Panc1 (cell line): ENCODE measurements around the gene C22orf23. TPM values are rescaled to one million over a fixed set of nuclear protein-coding genes. Genes with fewer than 3 reads are reported as not detected.

Experiments
- ATAC-seq: fragments of 200-7000 bp; cut with Tn5 transposase; 2 replicates; pipeline ENCODE4 v1.9.1; 2020; ENCODE audit warnings: mild to moderate bottlenecking, moderate library complexity
- BruUV-seq: library from RNA; stranded (reverse); fragments of 400-500 nt; replicated peaks from 2 replicates; lab custom pipeline; 2021; lab: Mats Ljungman, UMichigan
- CTCF ChIA-PET: fragments of 300-600 bp; sonication (Branson Sonifier 250); formaldehyde crosslinking; loops from one replicate; lab custom pipeline; 2022; ENCODE audit warnings: antibody characterized with exemption; lab: Charles Lee
- POLR2A ChIA-PET: fragments of 300-600 bp; sonication (Branson Sonifier 250); formaldehyde crosslinking; loops from one replicate; lab custom pipeline; 2022; ENCODE audit warnings: antibody characterized with exemption; lab: Charles Lee
- DNase-seq: peaks from one replicate; pipeline ENCODE4 v3.0.0-alpha.2; 2010; ENCODE audit warnings: low read depth, low spot score
- H3K27ac ChIP-seq: 2 replicates; pipeline ENCODE4 v1.5.1; 2011; ENCODE audit warnings: mild to moderate bottlenecking, low read length, inconsistent platforms
- H3K27me3 ChIP-seq: fragments of 200-500 bp; sonication (Bioruptor generic); 2 replicates; pipeline ENCODE4 v1.6.0; 2014; ENCODE audit warnings: low read length, inconsistent platforms; ENCODE audit not compliant: control insufficient read depth, insufficient read depth
- H3K36me3 ChIP-seq: fragments of 200-500 bp; sonication (Bioruptor generic); 2 replicates; pipeline ENCODE4 v1.5.1; 2014; ENCODE audit warnings: inconsistent platforms, mild to moderate bottlenecking, low read length, moderate library complexity; ENCODE audit not compliant: control insufficient read depth, insufficient read depth
- H3K4me1 ChIP-seq: 2 replicates; pipeline ENCODE4 v1.5.1; 2011; ENCODE audit warnings: inconsistent platforms, mild to moderate bottlenecking, low read length, moderate library complexity; ENCODE audit not compliant: control insufficient read depth, insufficient read depth
- H3K4me3 ChIP-seq, 2 experiments: 2 replicates each; pipeline ENCODE4 v1.5.1; 2011 to 2012; ENCODE audit warnings: low read depth in 2 of 2, low read length in 2 of 2, mild to moderate bottlenecking in 2 of 2, inconsistent platforms in 1 of 2, moderate library complexity in 1 of 2
- H3K9me3 ChIP-seq: fragments of 200-500 bp; sonication (Bioruptor generic); 2 replicates; pipeline ENCODE4 v1.5.1; 2014; ENCODE audit warnings: low read depth, mild to moderate bottlenecking, inconsistent platforms, low read length, moderate library complexity; ENCODE audit not compliant: control insufficient read depth, insufficient read depth
- POLR2AphosphoS5 ChIP-seq: IDR thresholded peaks from 2 replicates; pipeline ENCODE4 v1.6.1; 2012; ENCODE audit warnings: mild to moderate bottlenecking, low read depth, low read length, moderate library complexity
- SIN3A ChIP-seq: IDR thresholded peaks from 2 replicates; pipeline ENCODE4 v1.6.1; 2012; ENCODE audit warnings: low read depth, mild to moderate bottlenecking, low read length, moderate library complexity, borderline replicate concordance; ENCODE audit not compliant: insufficient read depth
- TCF7L2 ChIP-seq: IDR thresholded peaks from 2 replicates; pipeline ENCODE4 v1.6.1; 2011; ENCODE audit warnings: mild to moderate bottlenecking, low read depth, low read length, inconsistent platforms
- in situ Hi-C: cut with HindIII; loops from 2 replicates; pipeline ENCODE4 v1.10.0; 2016; ENCODE audit warnings: low sequenced_read_pairs, low pct_unique_long_range_greater_than_20kb
- intact Hi-C: fragments of 100-400 bp; cut with micrococcal nuclease; formaldehyde crosslinking; loops from one replicate; pipeline ENCODE4 v1.10.0; 2022; ENCODE audit not compliant: unreplicated experiment
- total RNA-seq: library from RNA; stranded (reverse); gene quantifications from one replicate; pipeline ENCODE4 v1.2.1, GENCODE V29; 2021; ENCODE audit not compliant: unreplicated experiment
- TF ChIP-seq, protein P1 (sequence below), 2 experiments: IDR thresholded peaks; 2 replicates each; pipeline ENCODE4 v1.6.1; 2011 to 2012; ENCODE audit warnings: low read depth in 2 of 2, control low read depth in 1 of 2, low read length in 1 of 2, mild to moderate bottlenecking in 1 of 2, moderate library complexity in 1 of 2; ENCODE audit not compliant: insufficient read depth in 1 of 2
- TF ChIP-seq, protein P2 (sequence below): fragments of 450-650 bp; IDR thresholded peaks from 2 replicates; pipeline ENCODE4 v1.5.1; 2017; ENCODE audit warnings: mild to moderate bottlenecking

The C22orf23 gene
- total RNA-seq, 1 experiment from 2014 or later = 0.49 TPM

DNA sequence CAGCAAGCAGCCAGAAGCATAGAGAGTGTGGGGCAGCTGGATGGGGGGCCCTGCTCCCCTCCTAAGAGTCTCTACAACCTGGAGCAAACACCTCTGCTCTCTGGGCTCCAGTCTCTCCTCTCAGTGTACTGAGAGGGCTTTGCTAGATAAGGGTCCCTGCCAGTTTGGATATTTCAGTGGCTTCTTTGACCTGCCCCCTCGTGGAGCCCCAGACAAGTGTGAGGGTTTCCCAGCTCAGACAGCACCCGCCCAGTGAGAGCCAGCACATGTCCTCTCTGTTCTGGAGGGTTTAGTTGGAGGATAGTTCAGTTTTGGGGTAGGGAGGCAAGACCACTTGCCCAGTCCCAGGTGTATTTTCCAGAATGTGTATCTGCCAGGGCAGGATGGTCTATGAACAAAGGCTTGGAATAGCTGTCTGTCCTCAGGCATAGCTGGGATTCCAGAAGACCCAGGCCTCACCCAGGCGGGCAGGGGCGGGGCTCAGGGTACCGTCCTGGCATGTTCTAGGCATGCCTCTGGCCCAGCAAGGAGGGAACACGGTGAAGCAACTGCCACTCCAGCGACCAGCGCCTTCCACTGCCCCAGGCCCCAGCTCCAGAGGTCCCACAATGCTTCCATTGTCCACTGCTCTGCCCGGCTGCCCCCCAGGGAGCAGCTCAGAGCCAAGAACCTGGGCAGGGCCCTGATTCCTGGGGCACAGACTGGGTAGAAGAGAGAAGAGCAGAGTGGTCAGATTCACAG, 54.8 kb downstream of the C22orf23 start:
- no peak for DNase-seq
- H3K27ac ChIP-seq = no peak overlapping the region
- no peaks in the 10 kb centered on the region for H3K27me3 ChIP-seq
- intact Hi-C loops (no loop called here), in situ Hi-C loops (no loop called here)
- BruUV-seq = no TSS peak
- no peak for ATAC-seq
- CTCF ChIA-PET = interaction anchor here (1.1 kb wide), 1 partner anchor 20 kb away, joined by 15 read pairs; no protein-coding TSS in a partner anchor
- POLR2A ChIA-PET = no interaction called here
- no peak overlapping the region for H3K4me3 ChIP-seq
- H3K36me3 ChIP-seq = no peaks in the 10 kb centered on the region
- TF ChIP-seq POLR2AphosphoS5 = no peak
- peaks cover 26% of the 10 kb centered on the region for H3K4me1 ChIP-seq
- no peaks in the 10 kb centered on the region for H3K9me3 ChIP-seq

DNA sequence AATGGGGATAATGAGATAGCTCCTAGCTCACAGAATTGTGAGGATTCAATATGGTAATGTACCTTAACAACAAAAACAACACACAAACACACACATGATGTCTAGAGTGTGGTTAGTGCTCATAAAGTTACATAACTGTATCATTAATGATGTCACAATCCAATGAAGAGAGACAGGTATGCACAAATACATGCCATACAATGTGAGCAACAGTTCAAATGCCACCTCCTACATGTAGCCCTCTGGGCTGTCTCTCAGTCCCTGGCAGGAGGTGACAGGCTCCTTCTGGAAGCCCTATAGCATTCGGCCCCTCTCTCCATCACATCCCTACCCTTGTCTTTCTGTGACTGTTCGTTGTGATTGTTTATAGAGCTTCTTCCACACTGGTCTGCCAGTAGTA, 55.6 kb downstream of the C22orf23 start:
- DNase-seq (no peak), ATAC-seq (no peak)

DNA sequence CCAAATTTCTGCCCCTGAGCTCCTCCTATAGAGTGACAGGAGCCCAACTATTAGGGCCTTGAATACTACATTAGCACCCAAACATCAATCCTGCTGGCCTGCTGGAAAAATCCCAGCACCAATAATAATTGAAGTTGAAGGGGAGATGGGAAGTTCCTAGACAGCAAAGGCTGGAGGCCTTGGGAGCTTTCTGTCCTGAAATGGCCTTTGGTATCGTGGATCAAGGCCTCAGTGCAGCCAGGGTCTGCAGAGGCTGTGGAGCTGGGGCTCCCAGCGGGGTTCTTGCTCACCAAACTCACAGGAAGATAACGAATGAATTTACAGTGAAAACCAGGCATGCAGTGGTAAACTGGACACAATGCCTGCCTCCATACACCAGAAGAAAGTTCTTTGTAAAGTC, 56.5 kb downstream of the C22orf23 start:
- DNase-seq = no peak
- no peak for ATAC-seq
- Histone ChIP-seq H3K27me3 (no peaks in the 10 kb centered on the region), H3K27ac (no peak overlapping the region), H3K9me3 (no peaks in the 10 kb centered on the region), H3K4me1 (peaks cover 26% of the 10 kb centered on the region), H3K36me3 (no peaks in the 10 kb centered on the region), H3K4me3 (no peak overlapping the region)
- BruUV-seq = no TSS peak
- TF ChIP-seq, protein P1, sequence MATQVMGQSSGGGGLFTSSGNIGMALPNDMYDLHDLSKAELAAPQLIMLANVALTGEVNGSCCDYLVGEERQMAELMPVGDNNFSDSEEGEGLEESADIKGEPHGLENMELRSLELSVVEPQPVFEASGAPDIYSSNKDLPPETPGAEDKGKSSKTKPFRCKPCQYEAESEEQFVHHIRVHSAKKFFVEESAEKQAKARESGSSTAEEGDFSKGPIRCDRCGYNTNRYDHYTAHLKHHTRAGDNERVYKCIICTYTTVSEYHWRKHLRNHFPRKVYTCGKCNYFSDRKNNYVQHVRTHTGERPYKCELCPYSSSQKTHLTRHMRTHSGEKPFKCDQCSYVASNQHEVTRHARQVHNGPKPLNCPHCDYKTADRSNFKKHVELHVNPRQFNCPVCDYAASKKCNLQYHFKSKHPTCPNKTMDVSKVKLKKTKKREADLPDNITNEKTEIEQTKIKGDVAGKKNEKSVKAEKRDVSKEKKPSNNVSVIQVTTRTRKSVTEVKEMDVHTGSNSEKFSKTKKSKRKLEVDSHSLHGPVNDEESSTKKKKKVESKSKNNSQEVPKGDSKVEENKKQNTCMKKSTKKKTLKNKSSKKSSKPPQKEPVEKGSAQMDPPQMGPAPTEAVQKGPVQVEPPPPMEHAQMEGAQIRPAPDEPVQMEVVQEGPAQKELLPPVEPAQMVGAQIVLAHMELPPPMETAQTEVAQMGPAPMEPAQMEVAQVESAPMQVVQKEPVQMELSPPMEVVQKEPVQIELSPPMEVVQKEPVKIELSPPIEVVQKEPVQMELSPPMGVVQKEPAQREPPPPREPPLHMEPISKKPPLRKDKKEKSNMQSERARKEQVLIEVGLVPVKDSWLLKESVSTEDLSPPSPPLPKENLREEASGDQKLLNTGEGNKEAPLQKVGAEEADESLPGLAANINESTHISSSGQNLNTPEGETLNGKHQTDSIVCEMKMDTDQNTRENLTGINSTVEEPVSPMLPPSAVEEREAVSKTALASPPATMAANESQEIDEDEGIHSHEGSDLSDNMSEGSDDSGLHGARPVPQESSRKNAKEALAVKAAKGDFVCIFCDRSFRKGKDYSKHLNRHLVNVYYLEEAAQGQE (IDR thresholded peaks at IDR 0.05; ENCODE audit: insufficient read depth in 1 of 2, low read depth in 2 of 2, low read length in 1 of 2) = no peak
- CTCF ChIA-PET = no interaction called here
- intact Hi-C loops (no loop called here), in situ Hi-C loops (no loop called here)
- POLR2A ChIA-PET = interaction anchor here (0.7 kb wide), 1 partner anchor 53 kb away, joined by 3 read pairs; the partner anchor contains the start of gene ANKRD54

More for the DNA sequence above, 55.6 kb downstream of the C22orf23 start:
- intact Hi-C loops (no loop called here), in situ Hi-C loops (no loop called here)
- no peaks in the 10 kb centered on the region for H3K27me3 ChIP-seq
- POLR2A ChIA-PET = interaction anchor here (0.7 kb wide), 1 partner anchor 54 kb away, joined by 3 read pairs; the partner anchor contains the start of gene ANKRD54
- H3K4me1 ChIP-seq = peaks cover 26% of the 10 kb centered on the region
- H3K9me3 ChIP-seq = no peaks in the 10 kb centered on the region
- BruUV-seq = no TSS peak
- H3K27ac ChIP-seq = no peak overlapping the region
- H3K4me3 ChIP-seq = no peak overlapping the region
- no peaks in the 10 kb centered on the region for H3K36me3 ChIP-seq
- CTCF ChIA-PET = interaction anchor here (0.6 kb wide), 2 partner anchors 33 to 35 kb away, joined by 3 to 4 read pairs; no protein-coding TSS in a partner anchor
- TF ChIP-seq, protein P2, sequence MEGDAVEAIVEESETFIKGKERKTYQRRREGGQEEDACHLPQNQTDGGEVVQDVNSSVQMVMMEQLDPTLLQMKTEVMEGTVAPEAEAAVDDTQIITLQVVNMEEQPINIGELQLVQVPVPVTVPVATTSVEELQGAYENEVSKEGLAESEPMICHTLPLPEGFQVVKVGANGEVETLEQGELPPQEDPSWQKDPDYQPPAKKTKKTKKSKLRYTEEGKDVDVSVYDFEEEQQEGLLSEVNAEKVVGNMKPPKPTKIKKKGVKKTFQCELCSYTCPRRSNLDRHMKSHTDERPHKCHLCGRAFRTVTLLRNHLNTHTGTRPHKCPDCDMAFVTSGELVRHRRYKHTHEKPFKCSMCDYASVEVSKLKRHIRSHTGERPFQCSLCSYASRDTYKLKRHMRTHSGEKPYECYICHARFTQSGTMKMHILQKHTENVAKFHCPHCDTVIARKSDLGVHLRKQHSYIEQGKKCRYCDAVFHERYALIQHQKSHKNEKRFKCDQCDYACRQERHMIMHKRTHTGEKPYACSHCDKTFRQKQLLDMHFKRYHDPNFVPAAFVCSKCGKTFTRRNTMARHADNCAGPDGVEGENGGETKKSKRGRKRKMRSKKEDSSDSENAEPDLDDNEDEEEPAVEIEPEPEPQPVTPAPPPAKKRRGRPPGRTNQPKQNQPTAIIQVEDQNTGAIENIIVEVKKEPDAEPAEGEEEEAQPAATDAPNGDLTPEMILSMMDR = no peak
- no peak for TF ChIP-seq TCF7L2
- TF ChIP-seq SIN3A = no peak
